Mesodermal cell (in vitro differentiated cells): ENCODE data around the gene RPRD1A.
"Not testable (repeated sequence)": the region's sequence is repeated elsewhere in the genome, so short reads cannot be mapped to it uniquely, and the experiment has no call there.

Source experiments
- H3K27ac ChIP-seq: 2 replicates; pipeline ENCODE4 v1.7.0; 2013; ENCODE audit warnings: mild to moderate bottlenecking, low read depth, low read length, moderate library complexity; ENCODE audit not compliant: severe bottlenecking
- H3K36me3 ChIP-seq: 2 replicates; pipeline ENCODE4 v1.7.1; 2013; ENCODE audit warnings: mild to moderate bottlenecking, low read length, moderate library complexity; ENCODE audit not compliant: control insufficient read depth, insufficient read depth
- H3K4me1 ChIP-seq: one replicate; pipeline ENCODE4 v1.7.1; 2013; ENCODE audit warnings: mild to moderate bottlenecking, low read length; ENCODE audit not compliant: insufficient read depth, control insufficient read depth, poor library complexity, severe bottlenecking
- H3K4me3 ChIP-seq: 2 replicates; pipeline ENCODE4 v1.7.0; 2013; ENCODE audit warnings: low read length, control low read depth, mild to moderate bottlenecking; ENCODE audit not compliant: insufficient read depth, poor library complexity, severe bottlenecking; ENCODE audit errors: extremely low read depth
- H3K9me3 ChIP-seq: 2 replicates; pipeline ENCODE4 v1.7.1; 2013; ENCODE audit warnings: mild to moderate bottlenecking, low read length, moderate library complexity; ENCODE audit not compliant: control insufficient read depth
- WGBS, 2 experiments: methylation state at CpG; one replicate each; pipeline ENCODE4 v1.1.5; 2013; ENCODE audit warnings: missing lambda C conversion rate in 2 of 2; ENCODE audit not compliant: insufficient coverage in 2 of 2; 5-methylcytosine and 5-hydroxymethylcytosine counted together

RPRD1A gene

GRCh38 chr18:36099311-36099710, 32.0 kb upstream of the RPRD1A start:
- H3K36me3 ChIP-seq: no peaks in the 10 kb centered on the region
- H3K9me3 ChIP-seq: peaks cover 11% of the 10 kb centered on the region
- no peak overlapping the region for H3K4me3 ChIP-seq
- H3K4me1 ChIP-seq: no peaks in the 10 kb centered on the region
- no peak overlapping the region for H3K27ac ChIP-seq

GRCh38 chr18:36096955-36097354, 29.6 kb upstream of the RPRD1A start:
- peaks cover 7% of the 10 kb centered on the region for H3K9me3 ChIP-seq
- no peak overlapping the region for H3K27ac ChIP-seq
- H3K36me3 ChIP-seq: no peaks in the 10 kb centered on the region
- H3K4me1 ChIP-seq: no peaks in the 10 kb centered on the region
- H3K4me3 ChIP-seq: no peak overlapping the region

GRCh38 chr18:36095936-36096519, 28.7 kb upstream of the RPRD1A start:
- no CpG with 5 or more reads among the region's 1 CpG for WGBS, 2 experiments
- Histone ChIP-seq H3K9me3 (no peaks in the 10 kb centered on the region), H3K4me3 (no peak overlapping the region), H3K36me3 (no peaks in the 10 kb centered on the region), H3K27ac (no peak overlapping the region), H3K4me1 (no peaks in the 10 kb centered on the region)

GRCh38 chr18:36094431-36094830, 27.1 kb upstream of the RPRD1A start:
- Histone ChIP-seq H3K36me3 (no peaks in the 10 kb centered on the region), H3K4me1 (no peaks in the 10 kb centered on the region), H3K4me3 (no peak overlapping the region), H3K27ac (no peak overlapping the region), H3K9me3 (no peaks in the 10 kb centered on the region)
- 80% methylated on average over 2 of the region's 3 CpGs; no CpG with 5 or more reads in 1 of the 2 experiments for WGBS, 2 experiments

GRCh38 chr18:36092116-36092515, 24.8 kb upstream of the RPRD1A start:
- 81 to 87% methylated on average over 5 of the region's 5 CpGs for WGBS, 2 experiments
- H3K4me3 ChIP-seq, H3K36me3 ChIP-seq, H3K27ac ChIP-seq, H3K4me1 ChIP-seq, H3K9me3 ChIP-seq: not testable (repeated sequence)

GRCh38 chr18:36089001-36089400, 21.6 kb upstream of the RPRD1A start:
- Histone ChIP-seq H3K27ac (no peak overlapping the region), H3K4me1 (no peaks in the 10 kb centered on the region), H3K9me3 (no peaks in the 10 kb centered on the region), H3K4me3 (no peak overlapping the region), H3K36me3 (no peaks in the 10 kb centered on the region)
- WGBS, 2 experiments: 88 to 89% methylated on average over 3 to 4 of the region's 6 CpGs

GRCh38 chr18:36088256-36088655, 20.9 kb upstream of the RPRD1A start:
- Histone ChIP-seq H3K36me3 (no peaks in the 10 kb centered on the region), H3K27ac (no peak overlapping the region), H3K9me3 (no peaks in the 10 kb centered on the region), H3K4me3 (no peak overlapping the region), H3K4me1 (no peaks in the 10 kb centered on the region)
- WGBS, 2 experiments: 89 to 100% methylated on average over 1 of the region's 2 CpGs

GRCh38 chr18:36086186-36086585, 18.8 kb upstream of the RPRD1A start:
- H3K4me1 ChIP-seq: no peaks in the 10 kb centered on the region
- H3K27ac ChIP-seq: no peak overlapping the region
- WGBS, 2 experiments: 85 to 93% methylated on average over 7 of the region's 8 CpGs
- no peaks in the 10 kb centered on the region for H3K9me3 ChIP-seq
- H3K4me3 ChIP-seq: no peak overlapping the region
- H3K36me3 ChIP-seq: no peaks in the 10 kb centered on the region

GRCh38 chr18:36085195-36085594, 17.8 kb upstream of the RPRD1A start:
- Histone ChIP-seq H3K9me3 (no peaks in the 10 kb centered on the region), H3K27ac (no peak overlapping the region), H3K36me3 (no peaks in the 10 kb centered on the region), H3K4me3 (no peak overlapping the region), H3K4me1 (no peaks in the 10 kb centered on the region)
- WGBS, 2 experiments: 68 to 97% methylated on average over 3 of the region's 4 CpGs

- Histone ChIP-seq H3K4me1 (no peaks in the 10 kb centered on the region), H3K9me3 (no peaks in the 10 kb centered on the region), H3K36me3 (no peaks in the 10 kb centered on the region), H3K4me3 (no peak overlapping the region), H3K27ac (no peak overlapping the region)
- no CpG with 5 or more reads among the region's 2 CpGs for WGBS, 2 experiments
Measured at GRCh38 chr18:36083729-36084128, 16.4 kb upstream of the RPRD1A start.

- H3K27ac ChIP-seq, H3K9me3 ChIP-seq, H3K36me3 ChIP-seq, H3K4me3 ChIP-seq, H3K4me1 ChIP-seq: not testable (repeated sequence)
- WGBS, 2 experiments: 71 to 83% methylated on average over 1 of the region's 2 CpGs
Measured at GRCh38 chr18:36081118-36081517, 13.8 kb upstream of the RPRD1A start.
